ENCODE data around the gene POP7. TPM values are rescaled to one million over a fixed set of nuclear protein-coding genes. Genes with fewer than 3 reads are reported as not detected.
"Not testable (repeated sequence)": the region's sequence is repeated elsewhere in the genome, so short reads cannot be mapped to it uniquely, and the experiment has no call there.

The POP7 gene
- total and polyA plus RNA-seq, 9 donors, result 23.5 to 31.6 (median 25.4) TPM

- Histone ChIP-seq H3K27me3 (ENCODE audit: control insufficient read depth, insufficient read depth, low read length) (peaks cover 60% of the 10 kb centered on the region), H3K27ac (ENCODE audit: low read length) (no peak overlapping the region), H3K36me3 (ENCODE audit: control insufficient read depth, insufficient read depth, low read length) (no peaks in the 10 kb centered on the region), H3K9me3 (replicated peaks; ENCODE audit: control insufficient read depth, low read depth, low read length) (no peaks in the 10 kb centered on the region), H3K4me3 (ENCODE audit: low read length) (no peak overlapping the region), H3K4me1 (ENCODE audit: control insufficient read depth, insufficient read depth, low read length) (peaks cover 9% of the 10 kb centered on the region)
- DNase-seq, result no peak
- 59% methylated on average over 9 of the region's 16 CpGs for WGBS (ENCODE audit: insufficient coverage)
Measured at GRCh38 chr7:100723732-100724275, 17.9 kb downstream of the POP7 start.

- not testable (repeated sequence) for H3K4me3 ChIP-seq (ENCODE audit: low read length); H3K36me3 ChIP-seq (ENCODE audit: control insufficient read depth, insufficient read depth, low read length); DNase-seq; H3K4me1 ChIP-seq (ENCODE audit: control insufficient read depth, insufficient read depth, low read length); H3K9me3 ChIP-seq (replicated peaks; ENCODE audit: control insufficient read depth, low read depth, low read length); H3K27ac ChIP-seq (ENCODE audit: low read length)
- WGBS (ENCODE audit: insufficient coverage), result no CpG with 5 or more reads among the region's 2 CpGs
- peaks cover 56% of the 10 kb centered on the region for H3K27me3 ChIP-seq (ENCODE audit: control insufficient read depth, insufficient read depth, low read length)
Measured at GRCh38 chr7:100724364-100724763, 18.4 kb downstream of the POP7 start.

GRCh38 chr7:100726996-100727761 is 21.3 kb downstream of the POP7 start:
- Histone ChIP-seq H3K27ac (ENCODE audit: low read length) (peak overlapping the region; percentile 24), H3K4me3 (ENCODE audit: low read length) (no peak overlapping the region), H3K4me1 (ENCODE audit: control insufficient read depth, insufficient read depth, low read length) (peaks cover 5% of the 10 kb centered on the region), H3K9me3 (replicated peaks; ENCODE audit: control insufficient read depth, low read depth, low read length) (no peaks in the 10 kb centered on the region), H3K27me3 (ENCODE audit: control insufficient read depth, insufficient read depth, low read length) (peaks cover 28% of the 10 kb centered on the region), H3K36me3 (ENCODE audit: control insufficient read depth, insufficient read depth, low read length) (no peaks in the 10 kb centered on the region)
- 37% methylated on average over 8 of the region's 12 CpGs for WGBS (ENCODE audit: insufficient coverage)
- DNase-seq, result peak; percentile 93

- Histone ChIP-seq H3K4me1 (ENCODE audit: control insufficient read depth, insufficient read depth, low read length) (peaks cover 5% of the 10 kb centered on the region), H3K27me3 (ENCODE audit: control insufficient read depth, insufficient read depth, low read length) (peaks cover 22% of the 10 kb centered on the region)
- WGBS (ENCODE audit: insufficient coverage), result 36% methylated on average over 3 of the region's 8 CpGs
Measured at GRCh38 chr7:100728196-100728595, 22.3 kb downstream of the POP7 start.

DNA sequence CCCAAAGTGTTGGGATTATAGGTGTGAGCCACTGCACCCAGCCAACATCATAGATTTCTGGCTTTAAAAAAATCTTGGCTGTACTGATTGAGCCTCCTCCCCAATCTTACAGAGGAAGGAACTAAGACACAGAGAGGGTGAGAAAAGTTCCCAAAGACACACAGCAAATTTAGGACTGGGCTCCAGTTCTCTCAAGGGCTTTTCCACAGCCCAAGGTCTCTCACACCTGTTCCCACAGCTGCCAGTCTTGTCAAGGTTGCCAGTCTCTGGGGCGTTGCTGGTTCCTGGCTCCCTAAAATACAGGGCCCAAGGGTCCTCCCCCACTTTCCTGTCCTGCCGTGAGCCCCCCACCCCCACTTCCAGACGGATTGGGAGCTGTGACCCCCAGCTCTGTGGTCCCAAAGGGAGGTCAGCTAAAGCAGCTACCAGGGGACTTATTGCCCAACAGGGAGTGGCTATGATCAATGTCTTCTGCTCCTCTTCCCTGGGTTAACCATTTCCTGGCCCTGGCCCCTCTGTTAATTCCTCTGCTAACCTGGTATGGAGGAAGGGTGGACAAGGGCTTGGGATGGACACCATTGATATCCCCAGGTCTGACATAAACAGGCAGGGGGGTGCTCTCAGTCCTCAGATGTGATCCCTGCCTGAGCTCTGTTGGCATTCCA is 24.3 kb downstream of the POP7 start:
- no peaks in the 10 kb centered on the region for H3K9me3 ChIP-seq (replicated peaks; ENCODE audit: control insufficient read depth, low read depth, low read length)
- no peak for DNase-seq
- no peak overlapping the region for H3K27ac ChIP-seq (ENCODE audit: low read length)
- peaks cover 13% of the 10 kb centered on the region for H3K27me3 ChIP-seq (ENCODE audit: control insufficient read depth, insufficient read depth, low read length)
- 100% methylated on average over 1 of the region's 3 CpGs for WGBS (ENCODE audit: insufficient coverage)
- no peak overlapping the region for H3K4me3 ChIP-seq (ENCODE audit: low read length)
- no peaks in the 10 kb centered on the region for H3K36me3 ChIP-seq (ENCODE audit: control insufficient read depth, insufficient read depth, low read length)
- peaks cover 2% of the 10 kb centered on the region for H3K4me1 ChIP-seq (ENCODE audit: control insufficient read depth, insufficient read depth, low read length)

More at GRCh38 chr7:100728196-100728595, 22.3 kb downstream of the POP7 start:
- DNase-seq, result no peak
- no peak overlapping the region for H3K27ac ChIP-seq (ENCODE audit: low read length)
- H3K4me3 ChIP-seq (ENCODE audit: low read length), result no peak overlapping the region
- H3K9me3 ChIP-seq (replicated peaks; ENCODE audit: control insufficient read depth, low read depth, low read length), result no peaks in the 10 kb centered on the region
- H3K36me3 ChIP-seq (ENCODE audit: control insufficient read depth, insufficient read depth, low read length), result no peaks in the 10 kb centered on the region

- Histone ChIP-seq H3K27me3 (ENCODE audit: control insufficient read depth, insufficient read depth, low read length) (peaks cover 9% of the 10 kb centered on the region), H3K9me3 (replicated peaks; ENCODE audit: control insufficient read depth, low read depth, low read length) (no peaks in the 10 kb centered on the region), H3K4me3 (ENCODE audit: low read length) (no peak overlapping the region), H3K36me3 (ENCODE audit: control insufficient read depth, insufficient read depth, low read length) (no peaks in the 10 kb centered on the region), H3K4me1 (ENCODE audit: control insufficient read depth, insufficient read depth, low read length) (no peaks in the 10 kb centered on the region), H3K27ac (ENCODE audit: low read length) (no peak overlapping the region)
- no peak for DNase-seq
- 76% methylated on average over 8 of the region's 11 CpGs for WGBS (ENCODE audit: insufficient coverage)
Measured at GRCh38 chr7:100731937-100732636, 26.2 kb downstream of the POP7 start.

GRCh38 chr7:100735730-100736129 is 29.8 kb downstream of the POP7 start:
- DNase-seq, result no peak
- no peaks in the 10 kb centered on the region for H3K36me3 ChIP-seq (ENCODE audit: control insufficient read depth, insufficient read depth, low read length)
- peaks cover 4% of the 10 kb centered on the region for H3K27me3 ChIP-seq (ENCODE audit: control insufficient read depth, insufficient read depth, low read length)
- WGBS (ENCODE audit: insufficient coverage), result 73% methylated on average over 6 of the region's 7 CpGs
- H3K9me3 ChIP-seq (replicated peaks; ENCODE audit: control insufficient read depth, low read depth, low read length), result no peaks in the 10 kb centered on the region
- H3K4me3 ChIP-seq (ENCODE audit: low read length), result no peak overlapping the region
- no peaks in the 10 kb centered on the region for H3K4me1 ChIP-seq (ENCODE audit: control insufficient read depth, insufficient read depth, low read length)
- H3K27ac ChIP-seq (ENCODE audit: low read length), result no peak overlapping the region

GRCh38 chr7:100736671-100737070 is 30.8 kb downstream of the POP7 start:
- Histone ChIP-seq H3K27ac (ENCODE audit: low read length) (no peak overlapping the region), H3K4me3 (ENCODE audit: low read length) (no peak overlapping the region), H3K9me3 (replicated peaks; ENCODE audit: control insufficient read depth, low read depth, low read length) (no peaks in the 10 kb centered on the region), H3K27me3 (ENCODE audit: control insufficient read depth, insufficient read depth, low read length) (peaks cover 4% of the 10 kb centered on the region), H3K36me3 (ENCODE audit: control insufficient read depth, insufficient read depth, low read length) (no peaks in the 10 kb centered on the region), H3K4me1 (ENCODE audit: control insufficient read depth, insufficient read depth, low read length) (no peaks in the 10 kb centered on the region)
- 68% methylated on average over 12 of the region's 13 CpGs for WGBS (ENCODE audit: insufficient coverage)
- DNase-seq, result no peak

DNA sequence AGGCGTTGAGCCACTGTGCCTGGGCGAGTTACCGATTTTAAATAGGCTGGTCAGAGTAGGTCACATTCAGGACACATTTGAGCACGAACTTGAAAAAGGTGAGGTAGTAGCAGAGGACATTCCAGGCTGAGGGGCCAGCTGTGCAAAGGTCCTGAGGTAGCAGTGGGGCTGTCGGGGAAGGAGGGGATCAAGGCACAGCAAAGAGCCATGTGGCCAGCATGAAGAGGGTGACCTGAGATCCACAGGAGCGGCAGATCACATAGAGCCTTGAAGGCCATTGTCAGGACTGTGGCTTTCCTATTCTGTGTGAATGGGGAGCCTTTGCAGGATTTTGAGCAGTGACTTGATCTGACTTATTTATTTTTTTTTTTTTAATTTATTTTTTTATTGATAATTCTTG is 34.0 kb downstream of the POP7 start:
- Histone ChIP-seq H3K36me3 (ENCODE audit: control insufficient read depth, insufficient read depth, low read length) (no peaks in the 10 kb centered on the region), H3K27ac (ENCODE audit: low read length) (no peak overlapping the region), H3K4me1 (ENCODE audit: control insufficient read depth, insufficient read depth, low read length) (no peaks in the 10 kb centered on the region), H3K27me3 (ENCODE audit: control insufficient read depth, insufficient read depth, low read length) (no peaks in the 10 kb centered on the region), H3K4me3 (ENCODE audit: low read length) (no peak overlapping the region), H3K9me3 (replicated peaks; ENCODE audit: control insufficient read depth, low read depth, low read length) (no peaks in the 10 kb centered on the region)
- WGBS (ENCODE audit: insufficient coverage), result 95% methylated on average over 5 of the region's 6 CpGs
- no peak for DNase-seq

GRCh38 chr7:100744605-100745004 is 38.7 kb downstream of the POP7 start:
- Histone ChIP-seq H3K4me3 (ENCODE audit: low read length) (no peak overlapping the region), H3K4me1 (ENCODE audit: control insufficient read depth, insufficient read depth, low read length) (no peaks in the 10 kb centered on the region), H3K27me3 (ENCODE audit: control insufficient read depth, insufficient read depth, low read length) (peaks cover 6% of the 10 kb centered on the region), H3K9me3 (replicated peaks; ENCODE audit: control insufficient read depth, low read depth, low read length) (no peaks in the 10 kb centered on the region), H3K36me3 (ENCODE audit: control insufficient read depth, insufficient read depth, low read length) (no peaks in the 10 kb centered on the region), H3K27ac (ENCODE audit: low read length) (no peak overlapping the region)
- WGBS (ENCODE audit: insufficient coverage), result 79% methylated on average over 11 of the region's 14 CpGs
- no peak for DNase-seq

All from muscle of leg (tissue), 11 donors.